ENCODE data around the gene SKI. TPM values are rescaled to one million over a fixed set of nuclear protein-coding genes. Genes with fewer than 3 reads are reported as not detected.

Gene SKI
- total and polyA plus RNA-seq, 10 of the 15 experiments (the other 5 are each of a cell fraction or from before 2014, with no cell fraction given): 0.03 to 14.9 (median 0.96) TPM

DNA sequence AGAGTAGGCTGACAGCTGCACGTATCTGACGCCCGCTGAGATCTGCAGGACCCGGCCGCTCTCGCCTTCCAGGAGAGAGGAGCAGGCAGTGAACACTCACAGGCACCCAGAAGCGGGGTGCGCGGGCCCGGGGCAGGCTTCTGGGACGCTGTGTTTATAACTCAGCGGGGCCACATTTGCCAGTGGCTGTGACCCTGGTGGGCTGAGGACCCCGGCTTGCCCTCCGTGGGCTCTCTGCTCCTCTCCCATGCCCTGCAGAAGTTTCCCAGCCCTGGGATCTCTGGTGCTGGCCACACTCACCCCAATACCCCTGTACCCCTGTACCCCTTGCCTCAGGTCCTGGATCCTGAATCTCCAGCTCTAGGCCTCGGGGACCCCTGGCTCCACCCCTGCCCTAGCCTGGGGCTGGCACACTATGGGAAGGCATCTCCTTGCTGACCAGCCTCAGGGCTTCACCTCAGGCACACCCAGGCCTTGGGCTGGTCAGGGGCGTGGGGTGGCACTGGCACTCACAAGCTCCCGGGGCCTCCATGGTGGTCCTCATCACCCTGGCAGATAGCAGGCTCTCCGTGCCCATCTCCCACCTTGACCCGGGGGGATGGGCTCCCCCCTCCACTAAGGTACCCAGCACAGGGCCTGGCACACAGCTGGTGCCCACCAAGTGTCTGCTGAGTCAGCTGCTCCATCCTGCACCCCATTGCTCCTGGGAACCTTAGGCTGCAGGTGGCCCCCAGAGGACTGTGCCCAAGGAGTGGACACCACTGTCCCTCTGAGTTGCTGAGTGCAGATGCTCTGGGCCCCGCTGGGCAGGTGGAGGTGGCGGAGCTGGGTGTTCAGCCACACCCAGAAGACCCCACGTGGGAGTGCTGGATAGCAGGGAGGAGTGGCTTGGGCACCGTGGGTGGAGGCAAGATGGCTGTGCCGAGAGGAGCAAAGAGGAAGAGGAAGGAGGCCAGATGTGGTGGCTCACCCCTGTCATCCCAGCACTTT lies 130.8 kb downstream of the SKI start (continued):
- TF ChIP-seq, protein P1, sequence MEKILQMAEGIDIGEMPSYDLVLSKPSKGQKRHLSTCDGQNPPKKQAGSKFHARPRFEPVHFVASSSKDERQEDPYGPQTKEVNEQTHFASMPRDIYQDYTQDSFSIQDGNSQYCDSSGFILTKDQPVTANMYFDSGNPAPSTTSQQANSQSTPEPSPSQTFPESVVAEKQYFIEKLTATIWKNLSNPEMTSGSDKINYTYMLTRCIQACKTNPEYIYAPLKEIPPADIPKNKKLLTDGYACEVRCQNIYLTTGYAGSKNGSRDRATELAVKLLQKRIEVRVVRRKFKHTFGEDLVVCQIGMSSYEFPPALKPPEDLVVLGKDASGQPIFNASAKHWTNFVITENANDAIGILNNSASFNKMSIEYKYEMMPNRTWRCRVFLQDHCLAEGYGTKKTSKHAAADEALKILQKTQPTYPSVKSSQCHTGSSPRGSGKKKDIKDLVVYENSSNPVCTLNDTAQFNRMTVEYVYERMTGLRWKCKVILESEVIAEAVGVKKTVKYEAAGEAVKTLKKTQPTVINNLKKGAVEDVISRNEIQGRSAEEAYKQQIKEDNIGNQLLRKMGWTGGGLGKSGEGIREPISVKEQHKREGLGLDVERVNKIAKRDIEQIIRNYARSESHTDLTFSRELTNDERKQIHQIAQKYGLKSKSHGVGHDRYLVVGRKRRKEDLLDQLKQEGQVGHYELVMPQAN (conservative IDR thresholded peaks at IDR 0.05): no peak
- no peak for TF ChIP-seq MTA2 (IDR thresholded peaks at IDR 0.05; ENCODE audit: low read depth)
- TF ChIP-seq GABPA (IDR thresholded peaks at IDR 0.05; ENCODE audit: low read depth): no peak

Other genes with a start within 250 kb of the SKI start
Only the 7 nearest of the 8 such genes appear.
- gene CFAP74, start 224.5 kb upstream of the SKI start, total RNA-seq (2014; rRNA removed): not detected in 2 replicates
- gene CFAP74, start 224.5 kb upstream of the SKI start, total RNA-seq (2014; rRNA removed; fragmentation: Illumina TruSeq; extraction: Trizol): not detected in 2 replicates
- gene CFAP74, start 224.5 kb upstream of the SKI start, total RNA-seq (2021): not detected in 2 replicates
- gene CFAP74, start 224.5 kb upstream of the SKI start, polyA plus RNA-seq (2011; rRNA removed): not detected in 2 replicates
- 0.01 TPM in 1 of 2 replicates, not detected in the other for gene CFAP74, start 224.5 kb upstream of the SKI start, polyA plus RNA-seq (2014; fragmentation: Illumina TruSeq; extraction: Trizol)
- not detected for gene CFAP74, start 224.5 kb upstream of the SKI start, polyA plus RNA-seq (2014; fragmentation: Nextera tagmentation; extraction: Ambion mirVana)
- gene CFAP74, start 224.5 kb upstream of the SKI start, polyA plus RNA-seq (2014; rRNA removed): not detected in 2 replicates
- not detected for gene CFAP74, start 224.5 kb upstream of the SKI start, polyA plus RNA-seq (2016; fragmentation: Nextera tagmentation; extraction: Ambion mirVana)
- not detected in 2 replicates for gene GABRD, start 209.0 kb upstream of the SKI start, total RNA-seq (2014; rRNA removed)
- not detected in 2 replicates for gene GABRD, start 209.0 kb upstream of the SKI start, total RNA-seq (2014; rRNA removed; fragmentation: Illumina TruSeq; extraction: Trizol)
- not detected in 2 replicates for gene GABRD, start 209.0 kb upstream of the SKI start, total RNA-seq (2021)
- not detected in 2 replicates for gene GABRD, start 209.0 kb upstream of the SKI start, polyA plus RNA-seq (2011; rRNA removed)
- gene GABRD, start 209.0 kb upstream of the SKI start, polyA plus RNA-seq (2014; fragmentation: Illumina TruSeq; extraction: Trizol): not detected in 2 replicates
- gene GABRD, start 209.0 kb upstream of the SKI start, polyA plus RNA-seq (2014; fragmentation: Nextera tagmentation; extraction: Ambion mirVana): not detected
- not detected in 2 replicates for gene GABRD, start 209.0 kb upstream of the SKI start, polyA plus RNA-seq (2014; rRNA removed)
- not detected for gene GABRD, start 209.0 kb upstream of the SKI start, polyA plus RNA-seq (2016; fragmentation: Nextera tagmentation; extraction: Ambion mirVana)
- 0.87 and 1.2 TPM in 2 replicates for gene PRKCZ, start 177.9 kb upstream of the SKI start, total RNA-seq (2014; rRNA removed)
- gene PRKCZ, start 177.9 kb upstream of the SKI start, total RNA-seq (2014; rRNA removed; fragmentation: Illumina TruSeq; extraction: Trizol): 0.51 and 0.67 TPM in 2 replicates
- 1.0 and 1.9 TPM in 2 replicates for gene PRKCZ, start 177.9 kb upstream of the SKI start, total RNA-seq (2021)
- gene PRKCZ, start 177.9 kb upstream of the SKI start, polyA plus RNA-seq (2011; rRNA removed): 0.05 TPM in 1 of 2 replicates, not detected in the other
- gene PRKCZ, start 177.9 kb upstream of the SKI start, polyA plus RNA-seq (2014; fragmentation: Illumina TruSeq; extraction: Trizol): 0.48 and 0.49 TPM in 2 replicates
- under 1 TPM in 1 of 2 experiments, not detected in 1; 0.05 TPM for gene PRKCZ, start 177.9 kb upstream of the SKI start, polyA plus RNA-seq (2014; fragmentation: Nextera tagmentation; extraction: Ambion mirVana)
- 0.41 and 0.71 TPM in 2 replicates for gene PRKCZ, start 177.9 kb upstream of the SKI start, polyA plus RNA-seq (2014; rRNA removed)
- under 1 TPM; 0.64 to 0.68 TPM for gene PRKCZ, start 177.9 kb upstream of the SKI start, polyA plus RNA-seq (2016; fragmentation: Nextera tagmentation; extraction: Ambion mirVana)
- gene FAAP20, start 33.5 kb upstream of the SKI start, total RNA-seq (2014; rRNA removed): 32.5 and 34.7 TPM in 2 replicates
- gene FAAP20, start 33.5 kb upstream of the SKI start, total RNA-seq (2014; rRNA removed; fragmentation: Illumina TruSeq; extraction: Trizol): 3.6 and 4.4 TPM in 2 replicates
- gene FAAP20, start 33.5 kb upstream of the SKI start, total RNA-seq (2021): 68.5 and 71.2 TPM in 2 replicates
- gene FAAP20, start 33.5 kb upstream of the SKI start, polyA plus RNA-seq (2011; rRNA removed): 2.6 and 7.0 TPM in 2 replicates
- 0.43 and 2.6 TPM in 2 replicates for gene FAAP20, start 33.5 kb upstream of the SKI start, polyA plus RNA-seq (2014; fragmentation: Illumina TruSeq; extraction: Trizol)
- gene FAAP20, start 33.5 kb upstream of the SKI start, polyA plus RNA-seq (2014; fragmentation: Nextera tagmentation; extraction: Ambion mirVana): 1 to 10 TPM in 1 of 2 experiments, under 1 TPM in 1; 0.79 to 1.2 TPM
- 89.9 and 91.8 TPM in 2 replicates for gene FAAP20, start 33.5 kb upstream of the SKI start, polyA plus RNA-seq (2014; rRNA removed)
- 10 to 100 TPM; 57.2 to 60.2 TPM for gene FAAP20, start 33.5 kb upstream of the SKI start, polyA plus RNA-seq (2016; fragmentation: Nextera tagmentation; extraction: Ambion mirVana)
- gene MORN1, start 163.2 kb downstream of the SKI start, total RNA-seq (2014; rRNA removed): 7.9 and 8.7 TPM in 2 replicates
- 4.4 and 5.2 TPM in 2 replicates for gene MORN1, start 163.2 kb downstream of the SKI start, total RNA-seq (2014; rRNA removed; fragmentation: Illumina TruSeq; extraction: Trizol)
- 5.8 and 7.4 TPM in 2 replicates for gene MORN1, start 163.2 kb downstream of the SKI start, total RNA-seq (2021)
- gene MORN1, start 163.2 kb downstream of the SKI start, polyA plus RNA-seq (2011; rRNA removed): 2.3 and 3.5 TPM in 2 replicates
- gene MORN1, start 163.2 kb downstream of the SKI start, polyA plus RNA-seq (2014; fragmentation: Illumina TruSeq; extraction: Trizol): 1.7 and 2.0 TPM in 2 replicates
- 1 to 10 TPM in 1 of 2 experiments, under 1 TPM in 1; 0.76 to 1.8 TPM for gene MORN1, start 163.2 kb downstream of the SKI start, polyA plus RNA-seq (2014; fragmentation: Nextera tagmentation; extraction: Ambion mirVana)
- gene MORN1, start 163.2 kb downstream of the SKI start, polyA plus RNA-seq (2014; rRNA removed): 6.8 and 7.7 TPM in 2 replicates
- gene MORN1, start 163.2 kb downstream of the SKI start, polyA plus RNA-seq (2016; fragmentation: Nextera tagmentation; extraction: Ambion mirVana): 1 to 10 TPM; 5.7 to 7.3 TPM
- 82.1 and 105 TPM in 2 replicates for gene RER1, start 163.5 kb downstream of the SKI start, total RNA-seq (2014; rRNA removed)
- 80.8 and 84.8 TPM in 2 replicates for gene RER1, start 163.5 kb downstream of the SKI start, total RNA-seq (2014; rRNA removed; fragmentation: Illumina TruSeq; extraction: Trizol)
- 145 and 149 TPM in 2 replicates for gene RER1, start 163.5 kb downstream of the SKI start, total RNA-seq (2021)
- 194 and 216 TPM in 2 replicates for gene RER1, start 163.5 kb downstream of the SKI start, polyA plus RNA-seq (2011; rRNA removed)
- gene RER1, start 163.5 kb downstream of the SKI start, polyA plus RNA-seq (2014; fragmentation: Illumina TruSeq; extraction: Trizol): 172 and 189 TPM in 2 replicates
- gene RER1, start 163.5 kb downstream of the SKI start, polyA plus RNA-seq (2014; fragmentation: Nextera tagmentation; extraction: Ambion mirVana): 10 to 100 TPM; 29.2 to 48.5 TPM
- 105 and 124 TPM in 2 replicates for gene RER1, start 163.5 kb downstream of the SKI start, polyA plus RNA-seq (2014; rRNA removed)
- gene RER1, start 163.5 kb downstream of the SKI start, polyA plus RNA-seq (2016; fragmentation: Nextera tagmentation; extraction: Ambion mirVana): 100 to 1,000 TPM; 268 to 274 TPM
- 23.7 and 24.9 TPM in 2 replicates for gene PEX10, start 184.2 kb downstream of the SKI start, total RNA-seq (2014; rRNA removed)
- 7.4 TPM in 2 replicates for gene PEX10, start 184.2 kb downstream of the SKI start, total RNA-seq (2014; rRNA removed; fragmentation: Illumina TruSeq; extraction: Trizol)
- gene PEX10, start 184.2 kb downstream of the SKI start, total RNA-seq (2021): 16.4 and 16.8 TPM in 2 replicates
- gene PEX10, start 184.2 kb downstream of the SKI start, polyA plus RNA-seq (2011; rRNA removed): 4.3 and 6.1 TPM in 2 replicates
- 3.8 and 5.6 TPM in 2 replicates for gene PEX10, start 184.2 kb downstream of the SKI start, polyA plus RNA-seq (2014; fragmentation: Illumina TruSeq; extraction: Trizol)
- under 1 TPM in 1 of 2 experiments, not detected in 1; 0.24 TPM for gene PEX10, start 184.2 kb downstream of the SKI start, polyA plus RNA-seq (2014; fragmentation: Nextera tagmentation; extraction: Ambion mirVana)
- gene PEX10, start 184.2 kb downstream of the SKI start, polyA plus RNA-seq (2014; rRNA removed): 19.4 and 20.8 TPM in 2 replicates
- gene PEX10, start 184.2 kb downstream of the SKI start, polyA plus RNA-seq (2016; fragmentation: Nextera tagmentation; extraction: Ambion mirVana): 10 to 100 TPM; 18.9 to 19.7 TPM